Ishikawa (cell line): Measurements from ENCODE around the gene TBX2.

ENCODE experiments used
- CEBPB ChIP-seq: IDR thresholded peaks from 2 replicates; pipeline ENCODE4 v1.6.1; 2012
- CREB1 ChIP-seq: IDR thresholded peaks from 2 replicates; pipeline ENCODE4 v1.6.1; 2012; ENCODE audit warnings: low read depth
- EGR1 ChIP-seq: IDR thresholded peaks from 2 replicates; pipeline ENCODE4 v1.6.1; 2012
- EP300 ChIP-seq: IDR thresholded peaks from 2 replicates; pipeline ENCODE4 v1.6.1; 2012; ENCODE audit warnings: borderline replicate concordance
- FOXM1 ChIP-seq: IDR thresholded peaks from 2 replicates; pipeline ENCODE4 v1.6.1; 2012; ENCODE audit warnings: low read depth, borderline replicate concordance
- MAX ChIP-seq: IDR thresholded peaks from 2 replicates; pipeline ENCODE4 v1.6.1; 2012
- NFIC ChIP-seq: IDR thresholded peaks from 2 replicates; pipeline ENCODE4 v1.6.1; 2012
- RAD21 ChIP-seq: IDR thresholded peaks from 2 replicates; pipeline ENCODE4 v1.6.1; 2012; ENCODE audit warnings: low read depth
- TAF1 ChIP-seq: IDR thresholded peaks from 2 replicates; pipeline ENCODE4 v1.6.1; 2012; ENCODE audit warnings: low read depth, mild to moderate bottlenecking
- TCF12 ChIP-seq: IDR thresholded peaks from 2 replicates; pipeline ENCODE4 v1.6.1; 2012; ENCODE audit warnings: low read depth
- TEAD4 ChIP-seq: IDR thresholded peaks from 2 replicates; pipeline ENCODE4 v1.6.1; 2012
- USF1 ChIP-seq: IDR thresholded peaks from 2 replicates; pipeline ENCODE4 v1.6.1; 2012
- YY1 ChIP-seq: IDR thresholded peaks from 2 replicates; pipeline ENCODE4 v1.6.1; 2012; ENCODE audit warnings: low read depth
- ZBTB7A ChIP-seq: IDR thresholded peaks from 2 replicates; pipeline ENCODE4 v1.6.1; 2012; ENCODE audit warnings: low read depth
- TF ChIP-seq, protein P1 (sequence below): IDR thresholded peaks from 2 replicates; pipeline ENCODE4 v1.6.1; 2012; ENCODE audit warnings: low read depth, mild to moderate bottlenecking

TBX2 gene

DNA sequence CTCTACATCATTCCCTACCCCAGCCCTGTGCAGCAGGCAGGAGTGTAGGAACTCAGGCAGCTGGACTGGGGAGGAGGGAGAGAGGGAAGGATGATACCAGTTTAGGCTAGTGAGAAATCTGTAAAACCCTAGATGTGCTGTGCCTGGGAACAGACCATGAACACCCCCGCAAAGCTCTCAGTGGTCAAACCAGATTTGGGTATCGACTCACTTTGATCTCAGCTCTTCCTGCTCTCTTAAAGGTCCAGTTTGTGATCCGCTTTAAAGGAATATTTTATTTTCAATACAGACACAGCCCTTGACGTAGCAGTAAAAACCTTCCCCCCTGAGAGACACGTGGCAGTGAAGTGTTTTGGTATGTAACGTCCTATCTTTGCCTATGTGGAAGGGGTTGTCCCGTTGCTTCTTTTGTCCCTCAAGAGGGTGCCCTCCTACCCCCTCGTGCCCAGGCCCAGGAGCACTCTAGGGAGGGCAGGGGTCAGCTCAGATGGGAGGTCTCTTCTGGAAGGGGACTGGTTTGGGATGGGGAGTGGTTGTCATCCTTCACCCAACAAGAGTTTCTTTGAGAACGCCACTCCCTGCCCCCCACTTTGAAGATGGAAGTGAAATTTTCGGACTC is 19.3 kb upstream of the TBX2 start:
- TF ChIP-seq CEBPB, result no peak

- TF ChIP-seq ZBTB7A (no peak), EP300 (no peak), YY1 (no peak), TAF1 (no peak), CEBPB (no peak), NFIC (no peak), RAD21 (no peak)
These were observed 18.7 kb upstream of the TBX2 start for GRCh38 chr17:61380836-61381525.

DNA sequence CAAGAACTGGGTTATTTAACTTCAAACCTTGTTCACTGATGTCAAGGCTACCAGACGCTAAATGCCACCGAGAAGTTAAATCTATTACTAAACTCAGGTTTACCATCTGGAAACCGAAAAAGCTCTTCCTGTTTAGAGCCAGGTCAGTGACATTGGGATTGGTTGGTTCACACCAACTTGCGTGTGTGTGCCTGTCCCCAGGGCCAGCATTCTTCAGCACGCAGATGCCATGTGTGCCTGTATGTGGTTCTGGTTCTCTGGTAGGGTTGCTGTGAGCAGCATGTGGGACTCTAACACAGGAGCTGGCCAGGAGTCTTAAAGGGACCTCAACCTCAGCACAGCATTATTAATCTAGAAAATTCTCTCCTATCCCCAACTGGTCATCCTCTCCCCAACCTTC is 18.1 kb upstream of the TBX2 start:
- TF ChIP-seq YY1 (no peak), ZBTB7A (no peak), NFIC (no peak), TEAD4 (no peak), CREB1 (no peak), MAX (no peak), TAF1 (no peak), TCF12 (no peak), FOXM1 (no peak), RAD21 (no peak), USF1 (no peak), EGR1 (no peak)
- TF ChIP-seq, protein P1, sequence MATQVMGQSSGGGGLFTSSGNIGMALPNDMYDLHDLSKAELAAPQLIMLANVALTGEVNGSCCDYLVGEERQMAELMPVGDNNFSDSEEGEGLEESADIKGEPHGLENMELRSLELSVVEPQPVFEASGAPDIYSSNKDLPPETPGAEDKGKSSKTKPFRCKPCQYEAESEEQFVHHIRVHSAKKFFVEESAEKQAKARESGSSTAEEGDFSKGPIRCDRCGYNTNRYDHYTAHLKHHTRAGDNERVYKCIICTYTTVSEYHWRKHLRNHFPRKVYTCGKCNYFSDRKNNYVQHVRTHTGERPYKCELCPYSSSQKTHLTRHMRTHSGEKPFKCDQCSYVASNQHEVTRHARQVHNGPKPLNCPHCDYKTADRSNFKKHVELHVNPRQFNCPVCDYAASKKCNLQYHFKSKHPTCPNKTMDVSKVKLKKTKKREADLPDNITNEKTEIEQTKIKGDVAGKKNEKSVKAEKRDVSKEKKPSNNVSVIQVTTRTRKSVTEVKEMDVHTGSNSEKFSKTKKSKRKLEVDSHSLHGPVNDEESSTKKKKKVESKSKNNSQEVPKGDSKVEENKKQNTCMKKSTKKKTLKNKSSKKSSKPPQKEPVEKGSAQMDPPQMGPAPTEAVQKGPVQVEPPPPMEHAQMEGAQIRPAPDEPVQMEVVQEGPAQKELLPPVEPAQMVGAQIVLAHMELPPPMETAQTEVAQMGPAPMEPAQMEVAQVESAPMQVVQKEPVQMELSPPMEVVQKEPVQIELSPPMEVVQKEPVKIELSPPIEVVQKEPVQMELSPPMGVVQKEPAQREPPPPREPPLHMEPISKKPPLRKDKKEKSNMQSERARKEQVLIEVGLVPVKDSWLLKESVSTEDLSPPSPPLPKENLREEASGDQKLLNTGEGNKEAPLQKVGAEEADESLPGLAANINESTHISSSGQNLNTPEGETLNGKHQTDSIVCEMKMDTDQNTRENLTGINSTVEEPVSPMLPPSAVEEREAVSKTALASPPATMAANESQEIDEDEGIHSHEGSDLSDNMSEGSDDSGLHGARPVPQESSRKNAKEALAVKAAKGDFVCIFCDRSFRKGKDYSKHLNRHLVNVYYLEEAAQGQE, result no peak

- TF ChIP-seq ZBTB7A (no peak), NFIC (no peak), CREB1 (no peak), USF1 (no peak), MAX (no peak), TCF12 (no peak), TEAD4 (no peak), RAD21 (no peak), YY1 (no peak), FOXM1 (no peak), EP300 (no peak), CEBPB (no peak), EGR1 (no peak), TAF1 (no peak)
- TF ChIP-seq, protein P1, result no peak
These were observed 16.6 kb upstream of the TBX2 start for GRCh38 chr17:61382796-61383688.

GRCh38 chr17:61383689-61384201 is 15.9 kb upstream of the TBX2 start:
- TF ChIP-seq NFIC (no peak), ZBTB7A (no peak), YY1 (no peak), EP300 (no peak), TAF1 (no peak), MAX (no peak), FOXM1 (no peak), CEBPB (no peak), RAD21 (no peak), TEAD4 (no peak), CREB1 (no peak), EGR1 (no peak), USF1 (no peak)
- TF ChIP-seq, protein P1, result no peak
